ENCODE data around the gene CHD9. TPM values are rescaled to one million over a fixed set of nuclear protein-coding genes. Genes with fewer than 3 reads are reported as not detected.

CHD9 gene
- total RNA-seq, 1 experiment from 2014 or later = 18.9 TPM

DNA sequence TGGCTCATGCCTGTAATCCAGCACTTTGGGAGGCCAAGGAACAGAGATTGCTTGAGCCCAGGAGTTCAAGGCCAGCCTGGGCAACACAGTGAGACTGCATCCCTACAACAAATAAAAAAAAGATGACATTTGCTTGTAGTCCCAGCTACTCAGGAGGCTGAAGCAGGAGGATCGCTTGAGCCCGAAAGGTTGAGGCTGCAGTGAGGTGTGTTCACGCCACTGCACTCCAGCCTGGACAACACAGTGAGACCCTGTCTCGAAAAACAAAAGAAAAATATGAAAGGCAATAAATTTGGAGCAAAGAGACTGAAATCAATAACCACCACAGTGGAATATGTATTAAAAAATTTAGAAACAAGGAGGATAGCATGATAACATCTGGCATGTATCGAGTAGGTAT, 235.7 kb downstream of the CHD9 start:
- ChIA-PET RAD21 (ENCODE audit: low non-redundant PET in 1 of 2, low total read pairs in 2 of 2, uncharacterized antibody in 2 of 2, unreplicated experiment in 2 of 2) (no interaction called here), CTCF (no interaction called here), POLR2A (no interaction called here)
- intact Hi-C loops (cut with micrococcal nuclease) = no loop called here
- DNase-seq (ENCODE audit: low read depth, low spot score) (no peak), ATAC-seq (no peak)
- Histone ChIP-seq H3K4me1 (ENCODE audit: control insufficient read depth in 1 of 2, insufficient read depth in 2 of 2, low read length in 2 of 2) (no peaks in the 10 kb centered on the region), H3K4me2 (ENCODE audit: low read length) (no peak overlapping the region), H2AFZ (ENCODE audit: low read depth, low read length, poor library complexity, severe bottlenecking) (no peak overlapping the region), H4K20me1 (ENCODE audit: insufficient read depth) (no peaks in the 10 kb centered on the region), H3K9ac (ENCODE audit: low read length) (no peak overlapping the region), H3K36me3 (ENCODE audit: control insufficient read depth in 1 of 2, insufficient read depth in 2 of 2, low read length in 2 of 2) (peaks cover 0 to 2% of the 10 kb centered on the region in 2 experiments; a peak in 1 of 4 replicates), H3K9me3 (ENCODE audit: control insufficient read depth in 1 of 2, insufficient read depth in 1 of 2, low read depth in 1 of 2, low read length in 2 of 2) (no peaks in the 10 kb centered on the region), H3K27me3 (ENCODE audit: insufficient read depth, low read length) (no peaks in the 10 kb centered on the region), H3K4me3 (replicated peaks in 1 of 2; ENCODE audit: low read depth in 1 of 2, low read length in 2 of 2) (no peak overlapping the region), H3K27ac (ENCODE audit: low read depth, low read length) (no peak overlapping the region), H3K9me2 (ENCODE audit: insufficient read depth) (no peaks in the 10 kb centered on the region), H3K79me2 (ENCODE audit: insufficient read depth, low read length) (no peaks in the 10 kb centered on the region)
- TF ChIP-seq SIN3A (IDR thresholded peaks at IDR 0.05; ENCODE audit: low read depth) (no peak), EZH2phosphoT487 (IDR thresholded peaks at IDR 0.05; ENCODE audit: borderline replicate concordance) (no peak)
- BruUV-seq (replicated peaks) = no TSS peak

DNA sequence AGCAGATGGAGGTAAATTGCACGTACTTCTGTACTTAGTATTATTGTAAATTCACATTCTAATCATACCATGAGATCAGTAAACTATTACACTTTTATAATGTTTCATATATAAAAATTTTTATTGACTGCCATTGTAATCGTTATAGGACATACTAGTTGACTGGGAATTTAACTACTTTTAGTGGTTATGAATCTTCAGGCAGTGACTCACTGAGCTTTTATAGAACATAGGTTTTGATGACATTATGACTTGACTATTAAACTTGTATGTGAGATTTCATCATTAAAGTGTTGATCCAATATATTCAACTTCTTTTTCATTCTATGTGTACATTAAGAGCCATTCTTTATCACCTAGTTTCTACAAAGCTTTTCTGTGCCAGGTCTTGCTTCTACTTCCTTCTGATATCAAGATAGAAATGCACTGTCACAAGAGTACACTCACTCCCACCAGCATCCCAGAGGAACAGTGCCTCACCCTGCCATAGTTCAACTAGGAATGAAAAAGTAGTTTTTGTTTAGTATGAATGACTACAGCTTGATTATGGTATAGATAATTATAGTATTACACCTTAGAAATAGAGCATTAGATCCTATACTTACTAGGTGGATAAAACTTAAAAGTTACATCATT, 237.1 kb downstream of the CHD9 start:
- intact Hi-C loops (cut with micrococcal nuclease) = no loop called here
- RAD21 ChIA-PET (ENCODE audit: low non-redundant PET in 1 of 2, low total read pairs in 2 of 2, uncharacterized antibody in 2 of 2, unreplicated experiment in 2 of 2) = no interaction called here
- H3K36me3 ChIP-seq (ENCODE audit: control insufficient read depth in 1 of 2, insufficient read depth in 2 of 2, low read length in 2 of 2) = peaks cover 0 to 2% of the 10 kb centered on the region in 2 experiments; a peak in 1 of 4 replicates
- POLR2A ChIA-PET = no interaction called here
- no peaks in the 10 kb centered on the region for H4K20me1 ChIP-seq (ENCODE audit: insufficient read depth)
- H3K9me3 ChIP-seq (ENCODE audit: control insufficient read depth in 1 of 2, insufficient read depth in 1 of 2, low read depth in 1 of 2, low read length in 2 of 2) = no peaks in the 10 kb centered on the region
- DNase-seq (ENCODE audit: low read depth, low spot score) (no peak), ATAC-seq (no peak)
- no peak overlapping the region for H2AFZ ChIP-seq (ENCODE audit: low read depth, low read length, poor library complexity, severe bottlenecking)
- H3K4me2 ChIP-seq (ENCODE audit: low read length) = no peak overlapping the region
- H3K4me3 ChIP-seq (replicated peaks in 1 of 2; ENCODE audit: low read depth in 1 of 2, low read length in 2 of 2) = no peak overlapping the region
- H3K27me3 ChIP-seq (ENCODE audit: insufficient read depth, low read length) = no peaks in the 10 kb centered on the region
- TF ChIP-seq EZH2 (IDR thresholded peaks at IDR 0.05) = no peak
- no peak for TF ChIP-seq POLR2AphosphoS5 (IDR thresholded peaks at IDR 0.05; ENCODE audit: low read depth, low read length)
- TF ChIP-seq ELF1 (IDR thresholded peaks at IDR 0.05; ENCODE audit: borderline replicate concordance, low read depth) = no peak
- H3K9me2 ChIP-seq (ENCODE audit: insufficient read depth) = no peaks in the 10 kb centered on the region
- no peak overlapping the region for H3K27ac ChIP-seq (ENCODE audit: low read depth, low read length)
- CTCF ChIA-PET = interaction anchor here (0.7 to 1.4 kb wide), 2 partner anchors 8 to 379 kb away, joined by 3 read pairs; no protein-coding TSS in a partner anchor
- no peaks in the 10 kb centered on the region for H3K79me2 ChIP-seq (ENCODE audit: insufficient read depth, low read length)
- no peak overlapping the region for H3K9ac ChIP-seq (ENCODE audit: low read length)
- no TSS peak for BruUV-seq (replicated peaks)
- H3K4me1 ChIP-seq (ENCODE audit: control insufficient read depth in 1 of 2, insufficient read depth in 2 of 2, low read length in 2 of 2) = no peaks in the 10 kb centered on the region

Data from HCT116 (cell line).